OCI-LY7 (cell line): Measurements from ENCODE around the gene PITPNB. TPM values are rescaled to one million over a fixed set of nuclear protein-coding genes. Genes with fewer than 3 reads are reported as not detected.

ENCODE experiments used
- BruUV-seq: library from RNA; stranded (reverse); fragments of 400-500 nt; replicated peaks from 2 replicates; lab custom pipeline; 2021; lab: Mats Ljungman, UMichigan
- CTCF ChIA-PET: fragments of 300-600 bp; sonication (Branson Sonifier 250); formaldehyde crosslinking; loops from one replicate; lab custom pipeline; 2022; ENCODE audit warnings: antibody characterized with exemption; ENCODE audit not compliant: unreplicated experiment; lab: Charles Lee
- POLR2A ChIA-PET: fragments of 300-600 bp; sonication (Branson Sonifier 250); formaldehyde crosslinking; loops from one replicate; lab custom pipeline; 2022; ENCODE audit warnings: antibody characterized with exemption; lab: Charles Lee
- DNase-seq: peaks from one replicate; pipeline ENCODE4 v3.0.0-alpha.2; 2015; ENCODE audit warnings: low spot score
- H2AFZ ChIP-seq: fragments of 200-600 bp; sonication (generic), shearing (Covaris generic); 2 replicates; pipeline ENCODE4 v1.6.1; 2014; ENCODE audit warnings: mild to moderate bottlenecking, antibody characterized with exemption, low read length, moderate library complexity
- H3K27ac ChIP-seq: fragments of 200-600 bp; sonication (generic); 2 replicates; pipeline ENCODE4 v1.5.1; 2014; ENCODE audit warnings: mixed run types, low read depth, mild to moderate bottlenecking, moderate library complexity, low read length, inconsistent platforms; ENCODE audit not compliant: poor library complexity, severe bottlenecking
- H3K36me3 ChIP-seq: fragments of 200-600 bp; sonication (generic); 2 replicates; pipeline ENCODE4 v1.6.1; 2014; ENCODE audit warnings: mild to moderate bottlenecking, antibody characterized with exemption, low read length, moderate library complexity, mixed read lengths; ENCODE audit not compliant: insufficient read depth
- H3K4me1 ChIP-seq: fragments of 200-600 bp; sonication (generic); 2 replicates; pipeline ENCODE4 v1.5.1; 2014; ENCODE audit warnings: mild to moderate bottlenecking, low read length; ENCODE audit not compliant: insufficient read depth, poor library complexity, severe bottlenecking
- H3K4me2 ChIP-seq: fragments of 200-600 bp; sonication (generic); 2 replicates; pipeline ENCODE4 v1.6.1; 2014; ENCODE audit warnings: mild to moderate bottlenecking, low read length
- H3K4me3 ChIP-seq: fragments of 200-600 bp; sonication (generic); 2 replicates; pipeline ENCODE4 v1.5.1; 2014; ENCODE audit warnings: mild to moderate bottlenecking, low read depth, low read length; ENCODE audit not compliant: poor library complexity, severe bottlenecking
- H3K79me2 ChIP-seq: fragments of 200-600 bp; sonication (generic); 2 replicates; pipeline ENCODE4 v1.6.1; 2016; ENCODE audit warnings: low read depth, mild to moderate bottlenecking, low read length, moderate library complexity, mixed read lengths; ENCODE audit not compliant: insufficient read depth
- H3K9me2 ChIP-seq: fragments of 200-600 bp; sonication (generic); 2 replicates; pipeline ENCODE4 v1.6.1; 2016; ENCODE audit warnings: mild to moderate bottlenecking, low read length, mixed read lengths; ENCODE audit not compliant: insufficient read depth
- H3K9me3 ChIP-seq: fragments of 200-600 bp; sonication (generic); 2 replicates; pipeline ENCODE4 v1.6.1; 2014; ENCODE audit warnings: mild to moderate bottlenecking, mixed run types, low read length, mixed read lengths
- H4K20me1 ChIP-seq: fragments of 200-600 bp; sonication (generic); 2 replicates; pipeline ENCODE4 v1.6.1; 2014; ENCODE audit warnings: mild to moderate bottlenecking, antibody characterized with exemption, low read length, moderate library complexity, mixed read lengths; ENCODE audit not compliant: insufficient read depth
- EZH2phosphoT487 ChIP-seq: fragments of 200-600 bp; sonication (generic); IDR thresholded peaks from 2 replicates; pipeline ENCODE4 v1.6.1; 2018; ENCODE audit warnings: low read depth, borderline replicate concordance, mild to moderate bottlenecking, mixed run types, antibody characterized with exemption, low read length, moderate library complexity, mixed read lengths
- intact Hi-C: fragments of 100-400 bp; cut with micrococcal nuclease; formaldehyde crosslinking; loops from one replicate; pipeline ENCODE4 v1.10.0; 2022; ENCODE audit not compliant: unreplicated experiment
- total RNA-seq, 2 experiments: library from RNA; depleted of rRNA in 1 of 2; stranded (reverse); fragments of >200 nt in 1 of 2; shearing (Covaris generic) in 1 of 2; gene quantifications; 2 replicates each; pipeline ENCODE4 v1.2.3, GENCODE V29; 2014 to 2022
- TF ChIP-seq, protein P1 (sequence below): fragments of 200-600 bp; sonication (generic); conservative IDR thresholded peaks from 2 replicates; pipeline ENCODE4 v1.5.1; 2014; ENCODE audit warnings: mild to moderate bottlenecking, antibody characterized with exemption, low read length, moderate library complexity, mixed read lengths

Gene PITPNB
- total RNA-seq, 2 experiments from 2014 or later, result 21.8 to 97.4 TPM

DNA sequence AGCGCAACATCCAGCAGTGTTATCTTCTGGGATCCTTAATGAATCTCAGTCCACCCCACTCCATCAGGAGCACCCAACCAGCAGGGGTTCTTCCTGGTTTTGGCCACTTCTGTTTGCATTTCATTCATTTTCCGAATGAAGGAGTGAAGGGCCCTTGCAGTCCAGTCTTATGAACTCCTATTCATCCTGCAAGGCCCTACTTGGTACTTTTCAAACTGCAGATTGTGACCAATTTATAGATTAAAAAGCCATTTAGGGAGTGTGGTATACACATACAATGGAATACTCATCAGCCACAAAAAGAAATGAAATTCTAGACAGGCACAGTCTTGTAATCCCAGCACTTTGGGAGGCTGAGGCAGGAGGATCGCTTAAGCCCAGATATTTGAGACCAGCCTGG, 107.3 kb downstream of the PITPNB start:
- DNase-seq, result no peak
- no peak overlapping the region for H3K4me2 ChIP-seq
- no peak overlapping the region for H3K27ac ChIP-seq
- POLR2A ChIA-PET, result no interaction called here
- no peaks in the 10 kb centered on the region for H3K9me2 ChIP-seq
- BruUV-seq, result no TSS peak
- H4K20me1 ChIP-seq, result no peaks in the 10 kb centered on the region
- H3K36me3 ChIP-seq, result no peaks in the 10 kb centered on the region
- H3K4me1 ChIP-seq, result no peaks in the 10 kb centered on the region
- H2AFZ ChIP-seq, result no peak overlapping the region
- TF ChIP-seq, protein P1, sequence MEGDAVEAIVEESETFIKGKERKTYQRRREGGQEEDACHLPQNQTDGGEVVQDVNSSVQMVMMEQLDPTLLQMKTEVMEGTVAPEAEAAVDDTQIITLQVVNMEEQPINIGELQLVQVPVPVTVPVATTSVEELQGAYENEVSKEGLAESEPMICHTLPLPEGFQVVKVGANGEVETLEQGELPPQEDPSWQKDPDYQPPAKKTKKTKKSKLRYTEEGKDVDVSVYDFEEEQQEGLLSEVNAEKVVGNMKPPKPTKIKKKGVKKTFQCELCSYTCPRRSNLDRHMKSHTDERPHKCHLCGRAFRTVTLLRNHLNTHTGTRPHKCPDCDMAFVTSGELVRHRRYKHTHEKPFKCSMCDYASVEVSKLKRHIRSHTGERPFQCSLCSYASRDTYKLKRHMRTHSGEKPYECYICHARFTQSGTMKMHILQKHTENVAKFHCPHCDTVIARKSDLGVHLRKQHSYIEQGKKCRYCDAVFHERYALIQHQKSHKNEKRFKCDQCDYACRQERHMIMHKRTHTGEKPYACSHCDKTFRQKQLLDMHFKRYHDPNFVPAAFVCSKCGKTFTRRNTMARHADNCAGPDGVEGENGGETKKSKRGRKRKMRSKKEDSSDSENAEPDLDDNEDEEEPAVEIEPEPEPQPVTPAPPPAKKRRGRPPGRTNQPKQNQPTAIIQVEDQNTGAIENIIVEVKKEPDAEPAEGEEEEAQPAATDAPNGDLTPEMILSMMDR, result no peak
- TF ChIP-seq EZH2phosphoT487, result no peak
- H3K79me2 ChIP-seq, result no peaks in the 10 kb centered on the region
- H3K9me3 ChIP-seq, result no peaks in the 10 kb centered on the region
- CTCF ChIA-PET, result no interaction called here
- no peak overlapping the region for H3K4me3 ChIP-seq
- intact Hi-C loops, result no loop called here

DNA sequence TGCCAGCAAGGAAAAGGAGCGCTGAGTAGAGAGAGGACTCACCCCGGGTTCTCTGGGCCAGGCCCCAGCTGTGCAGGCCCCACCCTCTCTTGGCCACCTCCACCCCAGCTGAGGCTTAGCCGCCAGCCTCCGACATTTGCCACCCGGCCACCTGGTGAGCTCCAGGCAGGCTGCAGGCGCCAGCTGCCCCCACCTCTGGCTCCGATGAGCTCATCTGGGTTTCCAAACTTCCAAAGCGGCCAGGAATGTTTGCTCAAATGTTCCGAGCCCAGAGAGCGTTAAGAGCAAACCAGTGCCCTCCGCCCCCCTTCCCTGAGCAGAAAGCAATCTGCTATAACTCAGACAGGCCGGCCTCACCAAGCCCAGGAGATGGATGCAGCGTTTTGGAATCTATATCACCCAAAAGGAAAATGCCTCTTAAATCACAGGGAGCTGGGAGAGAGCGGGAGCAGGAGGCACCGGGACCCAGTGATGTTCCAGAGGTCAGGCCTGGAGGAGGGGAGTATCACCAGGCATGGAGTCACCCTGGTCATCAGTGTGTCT, 108.4 kb downstream of the PITPNB start:
- no peaks in the 10 kb centered on the region for H3K9me3 ChIP-seq
- ChIA-PET POLR2A (no interaction called here), CTCF (no interaction called here)
- H3K4me2 ChIP-seq, result no peak overlapping the region
- TF ChIP-seq, protein P1, result no peak
- no peak for TF ChIP-seq EZH2phosphoT487
- H3K79me2 ChIP-seq, result no peaks in the 10 kb centered on the region
- no TSS peak for BruUV-seq
- no peaks in the 10 kb centered on the region for H4K20me1 ChIP-seq
- no peaks in the 10 kb centered on the region for H3K9me2 ChIP-seq
- H3K27ac ChIP-seq, result no peak overlapping the region
- no peaks in the 10 kb centered on the region for H3K4me1 ChIP-seq
- DNase-seq, result no peak
- H3K36me3 ChIP-seq, result no peaks in the 10 kb centered on the region
- no peak overlapping the region for H2AFZ ChIP-seq
- intact Hi-C loops, result no loop called here
- H3K4me3 ChIP-seq, result no peak overlapping the region

GRCh38 chr22:27809700-27810608, 109.1 kb downstream of the PITPNB start:
- no peaks in the 10 kb centered on the region for H4K20me1 ChIP-seq
- no peak overlapping the region for H2AFZ ChIP-seq
- TF ChIP-seq, protein P1, result no peak
- no peak for TF ChIP-seq EZH2phosphoT487

More at GRCh38 chr22:27809700-27810608, 109.1 kb downstream of the PITPNB start:
- ChIA-PET CTCF (no interaction called here), POLR2A (no interaction called here)
- H3K9me2 ChIP-seq, result no peaks in the 10 kb centered on the region
- H3K9me3 ChIP-seq, result no peaks in the 10 kb centered on the region
- no peak overlapping the region for H3K4me3 ChIP-seq
- no peaks in the 10 kb centered on the region for H3K79me2 ChIP-seq
- no peaks in the 10 kb centered on the region for H3K4me1 ChIP-seq
- H3K27ac ChIP-seq, result no peak overlapping the region
- no peak for DNase-seq
- no peak overlapping the region for H3K4me2 ChIP-seq
- intact Hi-C loops, result no loop called here
- no peaks in the 10 kb centered on the region for H3K36me3 ChIP-seq
- no TSS peak for BruUV-seq
